ENCODE results near the gene KCTD15. TPM values are rescaled to one million over a fixed set of nuclear protein-coding genes. Genes with fewer than 3 reads are reported as not detected.
A peak's percentile ranks its signal among the peaks of the same experiment; 100 is the strongest.

The KCTD15 gene
- total RNA-seq, 1 donor, result 55.7 TPM

GRCh38 chr19:33772102-33772857 is 24.4 kb upstream of the KCTD15 start:
- H3K27ac ChIP-seq (ENCODE audit: low read depth, low read length), result no peak overlapping the region
- TF ChIP-seq, protein P1, sequence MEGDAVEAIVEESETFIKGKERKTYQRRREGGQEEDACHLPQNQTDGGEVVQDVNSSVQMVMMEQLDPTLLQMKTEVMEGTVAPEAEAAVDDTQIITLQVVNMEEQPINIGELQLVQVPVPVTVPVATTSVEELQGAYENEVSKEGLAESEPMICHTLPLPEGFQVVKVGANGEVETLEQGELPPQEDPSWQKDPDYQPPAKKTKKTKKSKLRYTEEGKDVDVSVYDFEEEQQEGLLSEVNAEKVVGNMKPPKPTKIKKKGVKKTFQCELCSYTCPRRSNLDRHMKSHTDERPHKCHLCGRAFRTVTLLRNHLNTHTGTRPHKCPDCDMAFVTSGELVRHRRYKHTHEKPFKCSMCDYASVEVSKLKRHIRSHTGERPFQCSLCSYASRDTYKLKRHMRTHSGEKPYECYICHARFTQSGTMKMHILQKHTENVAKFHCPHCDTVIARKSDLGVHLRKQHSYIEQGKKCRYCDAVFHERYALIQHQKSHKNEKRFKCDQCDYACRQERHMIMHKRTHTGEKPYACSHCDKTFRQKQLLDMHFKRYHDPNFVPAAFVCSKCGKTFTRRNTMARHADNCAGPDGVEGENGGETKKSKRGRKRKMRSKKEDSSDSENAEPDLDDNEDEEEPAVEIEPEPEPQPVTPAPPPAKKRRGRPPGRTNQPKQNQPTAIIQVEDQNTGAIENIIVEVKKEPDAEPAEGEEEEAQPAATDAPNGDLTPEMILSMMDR (IDR thresholded peaks at IDR 0.05; ENCODE audit: extremely low read depth, low read depth, low read length), result no peak
- H3K27me3 ChIP-seq (ENCODE audit: insufficient read depth, low read length), result peaks cover 14% of the 10 kb centered on the region
- no peaks in the 10 kb centered on the region for H3K36me3 ChIP-seq (ENCODE audit: insufficient read depth, low read length)
- no peaks in the 10 kb centered on the region for H3K9me3 ChIP-seq (ENCODE audit: low read depth, low read length)
- H2AFZ ChIP-seq (ENCODE audit: low read length), result no peak overlapping the region
- no peak overlapping the region for H3K4me2 ChIP-seq (ENCODE audit: insufficient read depth, low read length)
- peaks cover 3% of the 10 kb centered on the region for H4K20me1 ChIP-seq (ENCODE audit: insufficient read depth, low read length)
- no peak overlapping the region for H3K4me3 ChIP-seq (ENCODE audit: insufficient read depth, low read length)
- peak; percentile 62 for DNase-seq (ENCODE audit: insufficient read length, low spot score, missing footprints)
- no peaks in the 10 kb centered on the region for H3K79me2 ChIP-seq (ENCODE audit: insufficient read depth, low read length)
- H3K4me1 ChIP-seq (ENCODE audit: insufficient read depth, low read length), result no peaks in the 10 kb centered on the region

GRCh38 chr19:33772858-33773180 is 23.9 kb upstream of the KCTD15 start:
- peak; percentile 77 for DNase-seq (ENCODE audit: insufficient read length, low spot score, missing footprints)
- Histone ChIP-seq H3K79me2 (ENCODE audit: insufficient read depth, low read length) (no peaks in the 10 kb centered on the region), H4K20me1 (ENCODE audit: insufficient read depth, low read length) (peaks cover 5% of the 10 kb centered on the region), H3K4me3 (ENCODE audit: insufficient read depth, low read length) (no peak overlapping the region), H2AFZ (ENCODE audit: low read length) (no peak overlapping the region), H3K4me1 (ENCODE audit: insufficient read depth, low read length) (no peaks in the 10 kb centered on the region), H3K4me2 (ENCODE audit: insufficient read depth, low read length) (no peak overlapping the region), H3K27me3 (ENCODE audit: insufficient read depth, low read length) (peaks cover 14% of the 10 kb centered on the region), H3K9me3 (ENCODE audit: low read depth, low read length) (no peaks in the 10 kb centered on the region), H3K27ac (ENCODE audit: low read depth, low read length) (no peak overlapping the region), H3K36me3 (ENCODE audit: insufficient read depth, low read length) (no peaks in the 10 kb centered on the region)
- TF ChIP-seq, protein P1 (IDR thresholded peaks at IDR 0.05; ENCODE audit: extremely low read depth, low read depth, low read length), result no peak

- Histone ChIP-seq H3K4me3 (ENCODE audit: insufficient read depth, low read length) (no peak overlapping the region), H3K27ac (ENCODE audit: low read depth, low read length) (no peak overlapping the region), H3K9me3 (ENCODE audit: low read depth, low read length) (no peaks in the 10 kb centered on the region), H3K27me3 (ENCODE audit: insufficient read depth, low read length) (peaks cover 21% of the 10 kb centered on the region), H3K4me1 (ENCODE audit: insufficient read depth, low read length) (peaks cover 3% of the 10 kb centered on the region), H3K4me2 (ENCODE audit: insufficient read depth, low read length) (no peak overlapping the region), H3K79me2 (ENCODE audit: insufficient read depth, low read length) (no peaks in the 10 kb centered on the region), H2AFZ (ENCODE audit: low read length) (no peak overlapping the region), H3K36me3 (ENCODE audit: insufficient read depth, low read length) (no peaks in the 10 kb centered on the region), H4K20me1 (ENCODE audit: insufficient read depth, low read length) (peaks cover 5% of the 10 kb centered on the region)
- peak; percentile 85 for DNase-seq (ENCODE audit: insufficient read length, low spot score, missing footprints)
- TF ChIP-seq, protein P1 (IDR thresholded peaks at IDR 0.05; ENCODE audit: extremely low read depth, low read depth, low read length), result no peak
These were observed 22.7 kb upstream of the KCTD15 start for GRCh38 chr19:33773704-33774624.

DNA sequence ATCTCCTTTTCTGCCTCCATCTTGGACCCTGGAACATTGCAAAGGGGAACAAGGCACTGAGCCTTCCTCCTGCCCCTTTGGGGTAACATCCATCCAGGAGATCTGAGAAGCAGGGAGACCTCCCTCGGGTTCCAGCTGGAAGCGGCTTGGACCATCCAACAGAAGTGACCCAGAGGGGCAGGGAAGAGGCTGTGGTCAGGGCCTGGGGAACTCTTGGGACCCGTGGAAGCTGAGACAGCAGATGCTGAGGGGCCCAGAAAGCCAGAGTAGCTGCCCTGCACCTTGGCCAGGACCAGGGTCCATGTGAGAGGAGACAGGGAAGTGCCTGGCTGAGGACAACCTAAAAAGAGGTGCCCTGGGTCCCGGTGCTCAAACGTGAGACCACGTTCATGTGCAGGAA is 21.9 kb upstream of the KCTD15 start:
- peaks cover 3% of the 10 kb centered on the region for H3K4me1 ChIP-seq (ENCODE audit: insufficient read depth, low read length)
- no peaks in the 10 kb centered on the region for H3K36me3 ChIP-seq (ENCODE audit: insufficient read depth, low read length)
- H3K27me3 ChIP-seq (ENCODE audit: insufficient read depth, low read length), result peaks cover 19% of the 10 kb centered on the region
- peaks cover 5% of the 10 kb centered on the region for H4K20me1 ChIP-seq (ENCODE audit: insufficient read depth, low read length)
- no peak overlapping the region for H3K27ac ChIP-seq (ENCODE audit: low read depth, low read length)
- DNase-seq (ENCODE audit: insufficient read length, low spot score, missing footprints), result peak; percentile 62
- TF ChIP-seq, protein P1 (IDR thresholded peaks at IDR 0.05; ENCODE audit: extremely low read depth, low read depth, low read length), result no peak
- H3K4me2 ChIP-seq (ENCODE audit: insufficient read depth, low read length), result no peak overlapping the region
- H3K79me2 ChIP-seq (ENCODE audit: insufficient read depth, low read length), result no peaks in the 10 kb centered on the region
- H3K4me3 ChIP-seq (ENCODE audit: insufficient read depth, low read length), result no peak overlapping the region
- H3K9me3 ChIP-seq (ENCODE audit: low read depth, low read length), result no peaks in the 10 kb centered on the region
- no peak overlapping the region for H2AFZ ChIP-seq (ENCODE audit: low read length)

Measured in osteoblast (primary cell).